NT2/D1 (cell line): ENCODE measurements around the gene CYP26B1.

Experiments used
- YY1 ChIP-seq: IDR thresholded peaks from 2 replicates; pipeline ENCODE4 v1.6.1; 2011; ENCODE audit not compliant: insufficient read length, insufficient read depth
- ZNF274 ChIP-seq: IDR thresholded peaks from 2 replicates; pipeline ENCODE4 v1.6.1; 2011; ENCODE audit warnings: mild to moderate bottlenecking, low read depth, low read length

- no peak for TF ChIP-seq ZNF274
- no peak for TF ChIP-seq YY1
Measured at GRCh38 chr2:72114693-72115051, 33.0 kb downstream of the CYP26B1 start.
